ENCODE results near the gene CRHR2.

- TF ChIP-seq EZH2 (optimal IDR thresholded peaks at IDR 0.05; ENCODE audit: low read depth, low read length), result no peak
- TF ChIP-seq CTCF (IDR thresholded peaks at IDR 0.05; ENCODE audit: low read length), result no peak
These were observed 51.3 kb downstream of the CRHR2 start for GRCh38 chr7:30630986-30631385.
